IPS-15b (cell line): ENCODE measurements around the gene EPHA2.

ENCODE experiments used
- H3K27me3 ChIP-seq: one replicate; pipeline ENCODE4 v1.6.1; 2013; ENCODE audit warnings: low read length; ENCODE audit not compliant: control insufficient read depth, insufficient read depth
- H3K36me3 ChIP-seq: one replicate; pipeline ENCODE4 v1.6.1; 2013; ENCODE audit warnings: low read length; ENCODE audit not compliant: control insufficient read depth, insufficient read depth
- H3K4me1 ChIP-seq: one replicate; pipeline ENCODE4 v1.6.1; 2013; ENCODE audit warnings: mild to moderate bottlenecking, low read length; ENCODE audit not compliant: control insufficient read depth, insufficient read depth
- H3K4me3 ChIP-seq: one replicate; pipeline ENCODE4 v1.5.1; 2013; ENCODE audit warnings: low read depth, low read length
- H3K9ac ChIP-seq: one replicate; pipeline ENCODE4 v1.6.1; 2013; ENCODE audit warnings: low read depth, mild to moderate bottlenecking, low read length
- H3K9me3 ChIP-seq: one replicate; pipeline ENCODE4 v1.6.1; 2013; ENCODE audit warnings: mild to moderate bottlenecking, low read length; ENCODE audit not compliant: control insufficient read depth, insufficient read depth

The EPHA2 gene

DNA sequence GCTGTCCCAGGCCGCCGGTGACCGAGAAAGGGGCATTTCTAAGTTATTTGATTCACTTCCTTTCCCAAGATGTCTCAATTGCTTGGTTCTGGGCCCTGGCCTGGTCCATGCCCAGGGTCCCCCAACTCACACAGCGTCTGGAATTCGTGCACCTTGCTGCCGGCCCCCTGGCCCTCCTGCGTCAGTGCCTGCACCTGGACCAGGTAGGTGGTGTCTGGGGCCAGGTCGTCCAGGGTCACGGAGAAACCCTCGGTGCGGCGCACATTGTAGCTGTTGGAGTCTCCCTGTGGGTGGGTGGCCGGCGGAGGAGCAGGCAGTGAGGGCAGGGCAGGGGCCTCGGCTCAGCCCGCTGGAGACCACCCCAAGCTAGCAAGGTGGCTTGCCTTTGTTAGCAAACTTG is 21.0 kb downstream of the EPHA2 start:
- Histone ChIP-seq H3K36me3 (peaks cover 67% of the 10 kb centered on the region), H3K4me3 (no peak overlapping the region), H3K27me3 (no peaks in the 10 kb centered on the region), H3K4me1 (peaks cover under 1% of the 10 kb centered on the region), H3K9me3 (no peaks in the 10 kb centered on the region), H3K9ac (no peak overlapping the region)

DNA sequence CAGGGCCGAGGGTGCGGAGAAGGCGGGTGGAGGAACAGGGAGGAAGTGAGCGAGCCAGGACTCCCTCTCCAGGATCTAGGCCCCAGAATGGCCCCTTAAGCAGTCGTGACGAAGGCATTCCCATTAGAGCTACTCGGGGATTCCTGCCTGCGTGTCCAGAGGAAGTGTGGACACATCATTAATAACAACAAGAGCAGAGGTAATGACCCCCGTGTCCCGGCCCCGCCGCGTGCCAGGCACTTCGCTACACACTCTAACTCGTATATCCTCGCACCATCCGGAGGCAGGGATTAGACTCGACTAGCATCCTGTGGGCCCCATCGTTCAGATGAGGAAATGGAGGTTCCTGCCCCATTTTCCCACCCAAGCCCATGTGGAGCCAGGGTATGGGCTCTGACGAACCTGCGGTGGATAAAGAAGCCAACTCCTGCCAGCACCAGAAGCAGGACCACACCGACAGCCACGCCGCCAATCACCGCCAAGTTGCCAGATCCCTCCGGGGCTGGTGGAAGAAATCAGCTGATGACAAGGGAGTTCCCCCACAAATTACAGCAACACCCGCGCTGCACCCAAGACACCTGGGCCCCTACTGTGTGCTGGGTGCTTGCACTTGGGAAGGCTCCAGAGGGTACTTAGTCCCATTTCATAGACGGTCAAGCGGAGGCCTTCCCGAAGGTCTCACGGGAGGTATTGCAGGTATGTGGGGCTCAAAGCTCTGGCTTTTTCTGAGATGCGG is 21.6 kb downstream of the EPHA2 start:
- Histone ChIP-seq H3K9ac (no peak overlapping the region), H3K9me3 (no peaks in the 10 kb centered on the region), H3K4me3 (no peak overlapping the region), H3K4me1 (no peaks in the 10 kb centered on the region), H3K27me3 (no peaks in the 10 kb centered on the region), H3K36me3 (peaks cover 70% of the 10 kb centered on the region)

DNA sequence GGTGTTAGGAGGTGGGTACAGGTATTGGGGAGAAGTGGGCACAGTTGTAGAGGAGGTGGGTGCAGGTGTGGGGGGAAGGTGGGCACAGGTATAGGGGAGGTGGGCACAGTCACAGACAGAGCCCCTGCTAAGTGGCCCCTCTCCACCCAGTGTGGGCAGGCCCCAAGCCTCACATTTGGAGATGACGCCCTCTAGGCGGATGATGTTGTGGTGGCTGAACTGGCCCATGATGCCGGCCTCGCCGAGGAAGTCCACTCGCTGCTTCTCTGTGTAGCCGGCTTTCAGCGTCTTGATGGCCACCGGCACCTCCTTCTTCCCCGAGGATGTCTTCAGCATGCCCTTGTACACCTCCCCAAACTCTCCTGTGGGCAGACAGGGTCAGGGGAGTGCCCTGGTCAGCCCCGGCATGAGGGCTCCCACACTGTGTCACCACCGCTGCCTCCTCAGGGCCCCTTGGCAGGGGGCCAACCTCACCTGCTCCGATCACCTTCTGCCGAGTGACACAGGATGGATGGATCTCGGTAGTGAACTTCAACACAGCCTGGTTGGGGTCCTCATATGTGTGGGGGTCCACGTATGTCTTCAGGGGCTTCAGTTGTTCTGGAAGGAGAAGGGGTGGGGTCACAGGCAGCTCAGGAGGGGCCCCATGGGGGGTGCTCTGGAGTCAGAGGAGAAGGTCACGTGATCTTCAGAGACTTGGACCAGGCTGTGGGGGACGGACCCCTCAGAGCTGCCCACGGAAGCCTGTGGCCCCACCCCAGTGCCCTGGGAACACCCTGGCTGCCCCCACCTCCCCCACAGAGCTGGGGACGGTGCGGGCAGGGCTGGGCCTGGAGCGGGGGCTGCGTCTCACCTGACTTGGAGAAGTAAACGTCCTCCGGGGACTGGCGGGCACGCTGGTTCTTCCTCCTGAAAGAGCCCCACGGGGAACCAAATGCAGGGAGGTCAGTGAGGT is 22.6 kb downstream of the EPHA2 start:
- Histone ChIP-seq H3K36me3 (peaks cover 71% of the 10 kb centered on the region), H3K9ac (no peak overlapping the region), H3K9me3 (no peaks in the 10 kb centered on the region), H3K27me3 (no peaks in the 10 kb centered on the region), H3K4me3 (no peak overlapping the region), H3K4me1 (no peaks in the 10 kb centered on the region)

DNA sequence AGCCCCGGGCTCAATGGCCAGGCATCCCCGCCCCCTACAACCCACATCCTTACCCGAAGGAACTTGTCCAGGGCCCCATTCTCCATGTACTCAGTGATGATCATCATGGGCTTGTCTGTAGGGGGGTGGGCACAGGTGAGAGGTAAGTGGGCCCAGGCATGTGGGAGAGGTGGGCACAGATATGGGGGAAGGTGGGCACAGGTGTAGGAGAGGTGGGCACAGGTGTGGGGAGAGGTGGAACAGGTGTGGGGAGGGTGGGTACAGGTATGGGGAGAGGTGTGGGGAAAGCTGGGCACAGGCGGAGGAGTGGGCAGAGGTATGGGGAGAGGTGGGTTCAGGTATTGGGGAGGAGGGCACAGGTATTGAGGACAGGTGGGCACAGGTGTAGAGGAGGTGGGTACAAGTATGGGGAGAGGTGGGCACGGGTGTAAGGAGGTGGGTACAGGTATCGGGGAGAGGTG is 23.5 kb downstream of the EPHA2 start:
- no peak overlapping the region for H3K4me3 ChIP-seq
- no peaks in the 10 kb centered on the region for H3K9me3 ChIP-seq
- no peak overlapping the region for H3K9ac ChIP-seq
- H3K4me1 ChIP-seq = no peaks in the 10 kb centered on the region
- peaks cover 72% of the 10 kb centered on the region for H3K36me3 ChIP-seq
- H3K27me3 ChIP-seq = no peaks in the 10 kb centered on the region

DNA sequence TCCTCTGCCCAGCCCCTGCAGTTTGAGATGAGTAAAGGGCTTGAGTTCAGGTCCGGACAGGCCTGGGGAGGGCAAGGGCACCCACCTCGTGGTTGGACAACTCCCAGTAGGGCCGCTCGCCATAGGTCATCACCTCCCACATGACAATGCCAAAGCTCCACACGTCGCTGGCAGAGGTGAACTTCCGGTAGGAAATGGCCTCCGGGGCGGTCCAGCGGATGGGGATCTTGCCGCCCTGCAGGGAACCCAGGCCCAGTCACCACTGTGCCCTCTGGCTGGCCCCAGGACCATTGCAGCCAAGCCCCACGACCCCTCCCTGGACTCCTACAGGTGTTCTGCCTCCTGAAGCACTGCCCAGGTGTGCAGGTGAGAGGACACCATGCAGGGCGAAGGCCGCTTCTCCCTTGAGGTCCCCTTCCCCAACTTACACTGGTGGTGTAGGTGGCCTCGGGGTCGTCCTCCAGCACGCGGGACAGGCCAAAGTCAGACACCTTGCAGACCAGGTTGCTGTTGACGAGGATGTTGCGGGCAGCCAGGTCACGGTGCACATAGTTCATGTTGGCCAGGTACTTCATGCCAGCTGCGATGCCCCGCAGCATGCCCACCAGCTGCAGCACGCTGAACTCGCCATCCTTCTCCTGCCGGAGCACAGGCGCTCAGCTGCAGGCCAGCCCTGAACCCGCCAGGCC is 24.1 kb downstream of the EPHA2 start:
- no peaks in the 10 kb centered on the region for H3K27me3 ChIP-seq
- H3K9ac ChIP-seq = no peak overlapping the region
- H3K9me3 ChIP-seq = no peaks in the 10 kb centered on the region
- peaks cover 78% of the 10 kb centered on the region for H3K36me3 ChIP-seq
- no peaks in the 10 kb centered on the region for H3K4me1 ChIP-seq
- no peak overlapping the region for H3K4me3 ChIP-seq

DNA sequence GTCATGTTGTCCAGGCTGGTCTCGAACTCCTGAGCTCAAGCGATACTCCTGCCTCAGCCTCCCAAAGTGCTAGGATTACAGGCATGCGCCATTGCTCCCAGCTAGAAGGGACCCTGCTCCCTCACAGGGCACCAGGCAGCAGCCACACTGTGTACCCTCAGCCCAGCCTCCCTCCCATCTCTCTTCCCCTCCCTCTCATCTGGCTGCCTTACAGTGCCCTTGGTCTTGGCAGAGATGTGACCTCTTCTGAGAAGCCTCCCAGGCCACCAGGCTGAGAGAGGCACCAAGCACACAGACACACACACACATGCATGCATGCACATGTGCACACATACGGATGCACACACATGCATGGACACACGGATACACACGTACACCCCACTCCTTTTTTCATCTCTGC is 25.0 kb downstream of the EPHA2 start:
- Histone ChIP-seq H3K9ac (no peak overlapping the region), H3K36me3 (peaks cover 83% of the 10 kb centered on the region), H3K9me3 (no peaks in the 10 kb centered on the region), H3K27me3 (no peaks in the 10 kb centered on the region), H3K4me3 (no peak overlapping the region), H3K4me1 (no peaks in the 10 kb centered on the region)

DNA sequence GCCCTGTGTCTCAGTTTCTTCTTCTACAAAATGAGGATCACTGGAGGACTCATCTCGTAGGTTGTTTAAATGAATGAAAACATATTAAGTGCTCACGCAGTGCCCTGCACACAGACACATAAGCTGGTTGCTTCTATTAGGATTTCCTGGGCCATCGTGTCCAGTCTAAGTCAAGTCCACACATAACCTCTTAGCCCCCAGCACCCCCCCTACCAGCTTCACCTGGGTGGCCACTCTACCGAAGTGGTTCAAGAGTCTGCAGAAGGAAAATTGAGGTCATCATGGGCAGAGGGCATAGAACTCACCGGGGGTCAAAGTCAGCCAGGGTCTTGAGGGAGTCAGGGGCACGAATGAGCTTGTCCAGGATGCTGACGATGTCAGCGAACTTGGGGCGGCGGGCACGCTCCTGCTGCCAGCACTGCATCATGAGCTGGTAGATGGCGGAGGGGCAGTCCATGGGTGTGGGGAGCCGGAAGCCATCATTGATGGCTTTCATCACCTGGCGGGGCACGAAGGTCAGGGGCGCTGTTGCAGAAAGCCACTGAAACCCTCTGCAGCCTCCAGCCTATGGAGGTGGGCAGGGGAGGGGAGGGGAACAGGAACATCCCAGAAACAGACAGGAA is 25.8 kb downstream of the EPHA2 start:
- Histone ChIP-seq H3K9ac (no peak overlapping the region), H3K36me3 (peaks cover 79% of the 10 kb centered on the region), H3K27me3 (no peaks in the 10 kb centered on the region), H3K4me3 (no peak overlapping the region), H3K4me1 (no peaks in the 10 kb centered on the region), H3K9me3 (no peaks in the 10 kb centered on the region)

DNA sequence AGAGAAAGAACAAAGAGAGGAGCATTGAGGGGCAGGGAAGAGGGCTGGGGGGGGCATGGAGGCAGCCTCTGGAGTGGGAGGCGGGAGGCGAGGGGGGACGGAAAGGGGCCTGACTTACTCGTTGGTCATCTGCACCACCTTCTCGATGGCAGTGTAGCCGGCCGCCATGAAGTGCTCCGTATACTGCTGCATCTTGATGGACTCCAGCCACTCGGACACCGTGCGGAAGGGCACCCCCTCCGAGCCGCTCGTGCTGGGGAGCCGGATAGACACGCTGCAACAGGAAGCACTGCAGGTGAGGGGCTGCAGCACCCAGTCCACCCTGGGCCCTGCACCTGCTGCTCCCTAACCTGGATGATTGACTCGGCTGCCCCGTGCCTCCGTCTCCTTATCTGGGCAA is 26.6 kb downstream of the EPHA2 start:
- no peaks in the 10 kb centered on the region for H3K27me3 ChIP-seq
- no peak overlapping the region for H3K4me3 ChIP-seq
- H3K4me1 ChIP-seq = no peaks in the 10 kb centered on the region
- H3K9ac ChIP-seq = no peak overlapping the region
- H3K9me3 ChIP-seq = no peaks in the 10 kb centered on the region
- peaks cover 76% of the 10 kb centered on the region for H3K36me3 ChIP-seq

DNA sequence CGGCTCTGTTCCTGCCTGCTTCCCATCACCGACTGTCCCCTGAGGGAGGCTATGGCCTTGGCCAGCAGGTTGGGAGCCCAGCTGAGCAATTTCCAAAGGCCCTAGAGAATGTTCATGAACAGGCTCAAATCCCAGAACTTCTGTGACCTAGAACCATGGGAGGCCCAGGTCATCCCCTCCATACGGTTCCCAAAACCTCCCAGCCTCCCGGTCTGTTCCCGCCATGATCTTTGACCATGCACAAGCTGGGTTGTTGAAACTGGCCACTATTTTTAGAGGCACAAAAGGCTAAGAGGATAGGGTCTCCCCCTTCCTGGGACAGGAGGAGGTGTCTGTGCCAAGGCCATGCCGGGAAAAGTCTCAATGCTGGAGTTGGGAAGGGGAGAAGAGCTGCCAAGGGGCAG is 27.5 kb downstream of the EPHA2 start:
- no peaks in the 10 kb centered on the region for H3K9me3 ChIP-seq
- H3K27me3 ChIP-seq = no peaks in the 10 kb centered on the region
- no peak overlapping the region for H3K4me3 ChIP-seq
- peaks cover 67% of the 10 kb centered on the region for H3K36me3 ChIP-seq
- no peaks in the 10 kb centered on the region for H3K4me1 ChIP-seq
- H3K9ac ChIP-seq = no peak overlapping the region

DNA sequence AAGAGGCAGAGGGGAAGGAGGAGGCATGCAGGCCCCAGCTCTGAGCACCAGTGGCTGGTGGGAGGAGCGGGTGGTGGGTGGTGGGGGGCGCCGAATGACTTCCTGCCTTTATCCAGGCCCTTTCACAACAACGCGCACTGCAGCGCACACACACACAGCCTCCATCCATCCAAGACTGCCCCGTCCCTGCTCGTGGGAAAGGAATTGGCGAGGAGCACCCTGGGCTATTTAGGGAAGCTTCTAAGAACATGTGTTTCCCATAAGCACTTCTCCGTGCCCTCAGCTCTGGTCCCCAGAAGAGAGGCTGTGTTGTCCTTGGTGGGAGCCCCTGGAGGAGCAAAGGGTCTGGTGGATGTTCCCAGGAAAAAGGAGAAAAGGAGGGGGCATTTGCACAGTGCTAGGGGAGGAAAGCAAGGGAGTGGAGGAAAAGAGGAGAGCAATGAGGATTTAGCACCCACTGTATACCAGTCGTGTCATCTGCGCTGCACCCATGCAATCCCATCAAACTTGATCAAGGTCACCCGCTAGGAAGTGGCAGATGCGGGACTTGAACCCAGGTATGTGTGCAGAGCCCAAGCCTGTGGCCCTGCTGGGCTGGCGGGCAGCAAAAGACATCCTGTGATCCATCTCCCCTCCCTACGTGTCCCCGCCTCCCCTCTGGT is 28.1 kb downstream of the EPHA2 start:
- H3K4me3 ChIP-seq = no peak overlapping the region
- no peaks in the 10 kb centered on the region for H3K9me3 ChIP-seq
- no peaks in the 10 kb centered on the region for H3K27me3 ChIP-seq
- peaks cover 62% of the 10 kb centered on the region for H3K36me3 ChIP-seq
- no peaks in the 10 kb centered on the region for H3K4me1 ChIP-seq
- no peak overlapping the region for H3K9ac ChIP-seq
